Stimulated activated CD4-positive, alpha-beta T cell treated with anti-CD3 and anti-CD28 coated beads, Interleukin-15, amount 100 ng/mL, for 48 hours (primary cell): ENCODE data around the gene SEC23IP.

Experiments used
- DNase-seq, 2 donors: peaks; one replicate each; pipeline ENCODE4 v3.0.0-alpha.2; 2020; ENCODE audit warnings: low read depth in 2 of 2

The SEC23IP gene

GRCh38 chr10:119940487-119940886 is 48.0 kb downstream of the SEC23IP start:
- no peak for DNase-seq

- no peak for DNase-seq
Measured at GRCh38 chr10:119942973-119943372, 50.4 kb downstream of the SEC23IP start.

- no peak for DNase-seq
Measured at GRCh38 chr10:119945805-119946204, 53.3 kb downstream of the SEC23IP start.

GRCh38 chr10:119947300-119947699 is 54.8 kb downstream of the SEC23IP start:
- no peak for DNase-seq

GRCh38 chr10:119957451-119957850 is 64.9 kb downstream of the SEC23IP start:
- no peak for DNase-seq

- DNase-seq, result no peak
Measured at GRCh38 chr10:119962837-119963236, 70.3 kb downstream of the SEC23IP start.

GRCh38 chr10:119967066-119967465 is 74.5 kb downstream of the SEC23IP start:
- DNase-seq, result no peak

- DNase-seq, result no peak
Measured at GRCh38 chr10:119969609-119970008, 77.1 kb downstream of the SEC23IP start.

GRCh38 chr10:119970107-119970506 is 77.6 kb downstream of the SEC23IP start:
- DNase-seq, result no peak

- no peak for DNase-seq
Measured at GRCh38 chr10:119970963-119971362, 78.4 kb downstream of the SEC23IP start.

- DNase-seq, result no peak
Measured at GRCh38 chr10:119973281-119973680, 80.8 kb downstream of the SEC23IP start.

GRCh38 chr10:119976421-119976820 is 83.9 kb downstream of the SEC23IP start:
- no peak for DNase-seq

- DNase-seq, result no peak
Measured at GRCh38 chr10:119980956-119981750, 88.6 kb downstream of the SEC23IP start.

GRCh38 chr10:119981826-119982225 is 89.3 kb downstream of the SEC23IP start:
- no peak for DNase-seq

- no peak for DNase-seq
Measured at GRCh38 chr10:119988333-119988732, 95.8 kb downstream of the SEC23IP start.

GRCh38 chr10:119989966-119990365 is 97.4 kb downstream of the SEC23IP start:
- no peak for DNase-seq

GRCh38 chr10:119991066-119991465 is 98.5 kb downstream of the SEC23IP start:
- DNase-seq, result no peak

- DNase-seq, result no peak
Measured at GRCh38 chr10:119991816-119992215, 99.3 kb downstream of the SEC23IP start.
